Measurements from ENCODE around the gene MRPS35.

MRPS35 gene

GRCh38 chr12:27779416-27779919 is 68.8 kb downstream of the MRPS35 start:
- no peaks in the 10 kb centered on the region for H3K9me3 ChIP-seq (ENCODE audit: control insufficient read depth, low read length)
- peak; percentile 30 for DNase-seq
- H3K36me3 ChIP-seq (ENCODE audit: control insufficient read depth in 1 of 2, insufficient read depth in 2 of 2, low read depth in 1 of 2, low read length in 2 of 2): peaks cover 0 to 9% of the 10 kb centered on the region in 2 experiments
- H2AK5ac ChIP-seq (ENCODE audit: low read length, severe bottlenecking): no peak overlapping the region
- H3K4me3 ChIP-seq (ENCODE audit: insufficient read depth in 1 of 2, low read depth in 1 of 2, low read length in 2 of 2): peak overlapping the region; percentile 82 to 96
- H4K91ac ChIP-seq (ENCODE audit: low read length): peak overlapping the region; percentile 83
- H3K9ac ChIP-seq (ENCODE audit: low read length): peak overlapping the region; percentile 90
- H3K4me1 ChIP-seq (ENCODE audit: control insufficient read depth, insufficient read depth, low read depth, low read length): peaks cover 11% of the 10 kb centered on the region
- peak overlapping the region; percentile 74 for H2BK5ac ChIP-seq (ENCODE audit: low read depth, low read length, poor library complexity, severe bottlenecking)
- H2AFZ ChIP-seq (ENCODE audit: low read depth, low read length): peak overlapping the region; percentile 63
- H2BK12ac ChIP-seq (ENCODE audit: low read length in 2 of 2): no peak overlapping the region
- peak overlapping the region; percentile 99 for H4K8ac ChIP-seq (ENCODE audit: low read length)
- H3K14ac ChIP-seq (ENCODE audit: low read length in 2 of 2): peak overlapping the region in 1 of 2 experiments; percentile 5
- peak overlapping the region; percentile 15 to 79 for H3K4ac ChIP-seq (ENCODE audit: low read depth in 1 of 2, low read length in 2 of 2)
- H2BK120ac ChIP-seq (ENCODE audit: low read depth, low read length): peak overlapping the region; percentile 99
- H3K23ac ChIP-seq (ENCODE audit: low read length in 2 of 2): no peak overlapping the region
- peak overlapping the region; percentile 21 for H3K27ac ChIP-seq (ENCODE audit: low read length, poor library complexity, severe bottlenecking)
- H3K18ac ChIP-seq (ENCODE audit: low read depth in 1 of 2, low read length in 2 of 2): peak overlapping the region; percentile 30 to 44
- 11% methylated on average over 35 of the region's 36 CpGs for WGBS
- peak overlapping the region; percentile 100 for H2BK15ac ChIP-seq (ENCODE audit: low read depth, poor library complexity, severe bottlenecking)
- H3K79me1 ChIP-seq (replicated peaks; ENCODE audit: low read length, poor library complexity, severe bottlenecking): peaks cover 3% of the 10 kb centered on the region
- H3K4me2 ChIP-seq (ENCODE audit: low read length, poor library complexity, severe bottlenecking): peak overlapping the region; percentile 89
- no peaks in the 10 kb centered on the region for H3K27me3 ChIP-seq (ENCODE audit: control insufficient read depth in 1 of 2, insufficient read depth in 1 of 2, low read length in 2 of 2)

DNA sequence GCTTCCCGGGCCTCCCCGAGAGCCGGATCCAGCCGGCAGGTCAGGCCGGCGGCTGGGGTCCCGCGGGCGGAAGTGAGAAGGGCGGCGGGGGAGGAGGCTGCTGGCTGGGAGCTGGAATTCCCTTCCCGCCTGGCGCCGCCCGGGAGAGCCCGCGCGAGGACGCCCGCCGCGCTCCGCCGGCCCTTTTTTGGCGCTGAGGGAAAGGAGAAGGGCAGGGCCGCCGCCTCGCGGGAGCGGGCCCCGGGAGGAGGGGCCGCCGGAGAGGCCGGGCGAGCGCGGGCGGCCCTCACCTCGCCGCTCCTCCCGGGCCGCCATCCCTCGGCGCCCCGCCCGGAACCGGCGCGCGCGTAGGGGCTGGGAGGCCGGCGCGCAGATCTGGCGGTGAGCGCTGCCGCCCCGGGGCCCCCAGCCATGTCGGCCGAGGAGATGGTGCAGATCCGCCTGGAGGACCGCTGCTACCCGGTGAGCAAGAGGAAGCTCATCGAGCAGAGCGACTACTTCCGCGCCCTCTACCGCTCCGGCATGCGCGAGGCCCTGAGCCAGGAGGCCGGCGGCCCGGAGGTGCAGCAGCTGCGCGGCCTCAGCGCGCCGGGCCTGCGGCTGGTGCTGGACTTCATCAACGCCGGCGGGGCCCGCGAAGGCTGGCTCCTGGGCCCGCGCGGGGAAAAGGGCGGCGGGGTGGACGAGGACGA is 69.4 kb downstream of the MRPS35 start, which contains the start of the genes KLHL42 and MANSC4:
Gene KLHL42, plus strand, starts transcription at position 314 of the 692 bp plus-strand sequence. Its CDS starts 98 bp downstream, at position 412.
Gene MANSC4, minus strand, starts transcription at position 317 of the 692 bp plus-strand sequence. CDS start 8,960 bp downstream, outside the sequence.
- Histone ChIP-seq H3K4me1 (ENCODE audit: control insufficient read depth, insufficient read depth, low read depth, low read length) (peaks cover 11% of the 10 kb centered on the region), H4K91ac (ENCODE audit: low read length) (peak within 1 kb of the TSS; percentile 95), H3K79me1 (replicated peaks; ENCODE audit: low read length, poor library complexity, severe bottlenecking) (peaks cover 5% of the 10 kb centered on the region), H3K18ac (ENCODE audit: low read depth in 1 of 2, low read length in 2 of 2) (peak within 1 kb of the TSS; percentile 43 to 99), H2BK5ac (ENCODE audit: low read depth, low read length, poor library complexity, severe bottlenecking) (peak within 1 kb of the TSS; percentile 74), H3K27ac (ENCODE audit: low read length, poor library complexity, severe bottlenecking) (peak within 1 kb of the TSS; percentile 60), H2BK12ac (ENCODE audit: low read length in 2 of 2) (peak within 1 kb of the TSS; percentile 78 to 95), H2BK120ac (ENCODE audit: low read depth, low read length) (peak within 1 kb of the TSS; percentile 99), H2BK15ac (ENCODE audit: low read depth, poor library complexity, severe bottlenecking) (peak within 1 kb of the TSS; percentile 100), H3K4me2 (ENCODE audit: low read length, poor library complexity, severe bottlenecking) (peak within 1 kb of the TSS; percentile 89), H3K4me3 (ENCODE audit: insufficient read depth in 1 of 2, low read depth in 1 of 2, low read length in 2 of 2) (peak within 1 kb of the TSS; percentile 82 to 96), H4K8ac (ENCODE audit: low read length) (peak within 1 kb of the TSS; percentile 99), H3K9me3 (ENCODE audit: control insufficient read depth, low read length) (no peaks in the 10 kb centered on the region), H2AFZ (ENCODE audit: low read depth, low read length) (peak within 1 kb of the TSS; percentile 83), H2AK5ac (ENCODE audit: low read length, severe bottlenecking) (no peak within 1 kb of the TSS), H3K14ac (ENCODE audit: low read length in 2 of 2) (peak within 1 kb of the TSS in 1 of 2 experiments; percentile 100), H3K27me3 (ENCODE audit: control insufficient read depth in 1 of 2, insufficient read depth in 1 of 2, low read length in 2 of 2) (no peaks in the 10 kb centered on the region), H3K4ac (ENCODE audit: low read depth in 1 of 2, low read length in 2 of 2) (peak within 1 kb of the TSS; percentile 77 to 79), H3K36me3 (ENCODE audit: control insufficient read depth in 1 of 2, insufficient read depth in 2 of 2, low read depth in 1 of 2, low read length in 2 of 2) (peaks cover 0 to 9% of the 10 kb centered on the region in 2 experiments), H3K23ac (ENCODE audit: low read length in 2 of 2) (peak within 1 kb of the TSS in 1 of 2 experiments; percentile 98), H3K9ac (ENCODE audit: low read length) (peak within 1 kb of the TSS; percentile 90)
- DNase-seq: peak; percentile 76
- WGBS: under 1% methylated on average over 66 of the region's 92 CpGs

DNA sequence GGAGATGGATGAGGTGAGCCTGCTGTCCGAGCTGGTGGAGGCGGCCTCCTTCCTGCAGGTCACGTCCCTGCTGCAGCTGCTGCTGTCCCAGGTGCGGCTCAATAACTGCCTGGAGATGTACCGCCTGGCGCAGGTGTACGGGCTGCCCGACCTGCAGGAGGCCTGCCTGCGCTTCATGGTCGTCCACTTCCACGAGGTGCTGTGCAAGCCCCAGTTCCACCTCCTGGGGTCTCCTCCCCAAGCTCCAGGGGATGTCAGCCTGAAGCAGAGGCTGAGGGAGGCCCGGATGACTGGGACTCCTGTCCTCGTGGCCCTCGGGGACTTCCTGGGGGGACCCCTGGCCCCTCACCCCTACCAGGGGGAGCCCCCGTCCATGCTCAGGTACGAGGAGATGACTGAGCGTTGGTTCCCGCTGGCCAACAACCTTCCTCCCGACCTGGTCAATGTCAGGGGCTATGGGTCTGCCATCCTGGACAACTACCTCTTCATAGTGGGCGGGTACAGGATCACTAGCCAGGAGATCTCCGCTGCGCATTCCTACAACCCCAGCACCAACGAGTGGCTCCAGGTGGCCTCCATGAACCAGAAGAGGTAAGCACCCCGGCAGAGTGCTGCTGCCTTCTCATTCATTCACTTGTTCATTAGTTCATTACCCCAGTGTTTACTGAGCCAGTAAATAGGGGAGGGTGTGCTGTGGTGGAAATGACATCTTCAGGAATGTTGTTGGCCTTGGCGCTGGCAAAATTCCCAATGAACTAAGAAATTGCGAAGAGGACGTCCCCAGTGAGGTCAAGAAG is 70.2 kb downstream of the MRPS35 start:
- no peaks in the 10 kb centered on the region for H3K27me3 ChIP-seq (ENCODE audit: control insufficient read depth in 1 of 2, insufficient read depth in 1 of 2, low read length in 2 of 2)
- H3K23ac ChIP-seq (ENCODE audit: low read length in 2 of 2): peak overlapping the region in 1 of 2 experiments; percentile 98
- H2BK15ac ChIP-seq (ENCODE audit: low read depth, poor library complexity, severe bottlenecking): peak overlapping the region; percentile 65
- H2AFZ ChIP-seq (ENCODE audit: low read depth, low read length): peak overlapping the region; percentile 83
- peaks cover 7% of the 10 kb centered on the region for H3K79me1 ChIP-seq (replicated peaks; ENCODE audit: low read length, poor library complexity, severe bottlenecking)
- H4K8ac ChIP-seq (ENCODE audit: low read length): peak overlapping the region; percentile 99
- peak overlapping the region in 1 of 2 experiments; percentile 100 for H3K14ac ChIP-seq (ENCODE audit: low read length in 2 of 2)
- peak overlapping the region; percentile 74 for H2BK5ac ChIP-seq (ENCODE audit: low read depth, low read length, poor library complexity, severe bottlenecking)
- H3K9me3 ChIP-seq (ENCODE audit: control insufficient read depth, low read length): no peaks in the 10 kb centered on the region
- peak overlapping the region; percentile 30 to 99 for H3K18ac ChIP-seq (ENCODE audit: low read depth in 1 of 2, low read length in 2 of 2)
- H3K4me1 ChIP-seq (ENCODE audit: control insufficient read depth, insufficient read depth, low read depth, low read length): peaks cover 11% of the 10 kb centered on the region
- no peak overlapping the region for H2BK120ac ChIP-seq (ENCODE audit: low read depth, low read length)
- H3K4me2 ChIP-seq (ENCODE audit: low read length, poor library complexity, severe bottlenecking): peak overlapping the region; percentile 89
- WGBS: 11% methylated on average over 26 of the region's 27 CpGs
- peak overlapping the region; percentile 37 for H3K27ac ChIP-seq (ENCODE audit: low read length, poor library complexity, severe bottlenecking)
- H2BK12ac ChIP-seq (ENCODE audit: low read length in 2 of 2): peak overlapping the region; percentile 78 to 95
- peak; percentile 59 for DNase-seq
- no peak overlapping the region for H2AK5ac ChIP-seq (ENCODE audit: low read length, severe bottlenecking)
- H4K91ac ChIP-seq (ENCODE audit: low read length): peak overlapping the region; percentile 95
- H3K9ac ChIP-seq (ENCODE audit: low read length): peak overlapping the region; percentile 90
- peaks cover 0 to 9% of the 10 kb centered on the region in 2 experiments for H3K36me3 ChIP-seq (ENCODE audit: control insufficient read depth in 1 of 2, insufficient read depth in 2 of 2, low read depth in 1 of 2, low read length in 2 of 2)
- peak overlapping the region; percentile 82 to 96 for H3K4me3 ChIP-seq (ENCODE audit: insufficient read depth in 1 of 2, low read depth in 1 of 2, low read length in 2 of 2)
- H3K4ac ChIP-seq (ENCODE audit: low read depth in 1 of 2, low read length in 2 of 2): peak overlapping the region; percentile 77

All from mesenchymal stem cell (in vitro differentiated cells and primary cell).